HG03159 (cell line): Measurements from ENCODE around the gene EFNA4.
A peak's percentile ranks its signal among the peaks of the same experiment; 100 is the strongest.

Source experiments
- ATAC-seq: cut with Tn5 transposase; IDR thresholded peaks from one replicate; pipeline ENCODE4 v1.9.1; 2021; ENCODE audit warnings: mild to moderate bottlenecking, moderate library complexity; ENCODE audit not compliant: unreplicated experiment

The EFNA4 gene, protein sequence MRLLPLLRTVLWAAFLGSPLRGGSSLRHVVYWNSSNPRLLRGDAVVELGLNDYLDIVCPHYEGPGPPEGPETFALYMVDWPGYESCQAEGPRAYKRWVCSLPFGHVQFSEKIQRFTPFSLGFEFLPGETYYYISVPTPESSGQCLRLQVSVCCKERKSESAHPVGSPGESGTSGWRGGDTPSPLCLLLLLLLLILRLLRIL

GRCh38 chr1:155063550-155064110 lies at the start of gene EFNA4:
Gene EFNA4, plus strand, starts transcription at chr1:155063740. Its CDS starts 84 bp downstream, at chr1:155063824.
- ATAC-seq, result peak; percentile 65

DNA sequence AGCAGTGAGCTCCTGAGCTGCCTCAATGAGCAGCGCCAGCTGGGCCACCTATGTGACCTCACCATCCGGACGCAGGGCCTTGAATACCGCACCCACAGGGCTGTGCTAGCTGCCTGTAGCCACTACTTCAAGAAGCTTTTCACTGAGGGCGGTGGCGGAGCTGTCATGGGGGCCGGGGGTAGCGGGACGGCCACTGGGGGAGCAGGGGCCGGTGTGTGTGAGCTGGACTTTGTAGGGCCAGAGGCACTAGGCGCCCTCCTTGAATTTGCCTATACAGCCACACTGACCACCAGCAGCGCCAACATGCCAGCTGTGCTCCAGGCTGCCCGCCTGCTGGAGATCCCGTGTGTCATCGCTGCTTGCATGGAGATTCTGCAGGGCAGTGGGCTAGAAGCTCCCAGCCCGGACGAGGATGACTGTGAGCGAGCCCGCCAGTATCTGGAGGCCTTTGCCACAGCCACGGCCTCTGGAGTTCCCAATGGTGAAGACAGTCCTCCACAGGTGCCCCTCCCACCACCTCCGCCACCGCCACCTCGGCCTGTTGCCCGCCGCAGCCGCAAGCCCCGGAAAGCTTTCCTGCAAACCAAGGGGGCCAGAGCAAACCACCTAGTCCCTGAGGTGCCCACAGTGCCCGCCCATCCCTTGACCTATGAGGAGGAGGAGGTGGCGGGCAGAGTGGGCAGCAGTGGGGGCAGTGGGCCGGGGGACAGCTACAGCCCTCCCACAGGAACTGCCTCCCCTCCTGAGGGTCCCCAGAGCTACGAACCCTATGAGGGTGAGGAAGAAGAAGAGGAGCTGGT lies 48.6 kb upstream of the EFNA4 start:
- ATAC-seq, result no peak

DNA sequence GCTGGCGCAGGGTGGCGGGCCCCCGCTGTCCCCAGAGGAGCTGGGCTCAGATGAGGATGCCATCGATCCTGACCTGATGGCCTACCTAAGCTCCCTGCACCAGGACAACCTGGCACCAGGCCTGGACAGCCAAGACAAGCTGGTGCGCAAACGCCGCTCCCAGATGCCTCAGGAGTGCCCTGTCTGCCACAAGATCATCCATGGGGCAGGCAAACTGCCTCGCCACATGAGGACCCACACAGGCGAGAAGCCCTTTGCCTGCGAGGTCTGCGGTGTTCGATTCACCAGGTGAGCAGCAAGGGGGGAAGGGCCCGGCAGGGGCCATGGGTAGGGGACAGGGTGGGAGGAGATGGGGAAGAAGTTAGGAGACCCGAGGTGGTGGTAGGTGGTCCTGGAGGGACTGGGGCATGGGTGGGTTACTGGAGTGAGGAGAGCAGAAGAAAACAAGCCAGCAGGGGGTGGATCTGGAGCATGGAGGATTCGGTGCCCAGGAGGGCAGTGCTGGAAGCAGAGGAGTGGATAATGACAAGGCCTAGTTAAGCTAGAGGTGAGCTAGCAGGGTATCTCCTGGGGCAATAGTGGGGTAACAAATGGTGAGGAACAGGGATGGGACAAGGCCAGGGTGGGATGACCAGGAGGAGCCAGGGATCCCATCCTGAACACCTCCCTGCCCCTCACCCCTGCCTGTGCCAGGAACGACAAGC lies 47.9 kb upstream of the EFNA4 start:
- no peak for ATAC-seq

DNA sequence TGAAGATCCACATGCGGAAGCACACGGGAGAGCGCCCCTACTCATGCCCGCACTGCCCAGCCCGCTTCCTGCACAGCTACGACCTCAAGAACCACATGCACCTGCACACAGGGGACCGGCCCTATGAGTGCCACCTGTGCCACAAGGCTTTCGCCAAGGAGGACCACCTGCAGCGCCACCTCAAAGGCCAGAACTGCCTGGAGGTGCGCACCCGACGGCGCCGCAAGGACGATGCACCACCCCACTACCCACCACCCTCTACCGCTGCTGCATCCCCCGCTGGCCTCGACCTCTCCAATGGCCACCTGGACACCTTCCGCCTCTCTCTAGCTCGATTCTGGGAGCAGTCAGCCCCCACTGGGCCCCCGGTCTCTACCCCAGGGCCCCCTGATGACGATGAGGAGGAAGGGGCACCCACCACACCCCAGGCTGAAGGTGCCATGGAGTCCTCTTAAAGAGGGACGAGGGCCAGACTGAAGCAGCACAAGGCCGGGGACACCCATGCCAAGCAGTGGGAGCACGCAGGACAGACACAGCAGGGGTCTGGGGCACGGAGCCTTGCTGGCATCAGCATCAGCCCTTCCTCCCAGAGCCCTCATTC lies 47.2 kb upstream of the EFNA4 start:
- no peak for ATAC-seq

DNA sequence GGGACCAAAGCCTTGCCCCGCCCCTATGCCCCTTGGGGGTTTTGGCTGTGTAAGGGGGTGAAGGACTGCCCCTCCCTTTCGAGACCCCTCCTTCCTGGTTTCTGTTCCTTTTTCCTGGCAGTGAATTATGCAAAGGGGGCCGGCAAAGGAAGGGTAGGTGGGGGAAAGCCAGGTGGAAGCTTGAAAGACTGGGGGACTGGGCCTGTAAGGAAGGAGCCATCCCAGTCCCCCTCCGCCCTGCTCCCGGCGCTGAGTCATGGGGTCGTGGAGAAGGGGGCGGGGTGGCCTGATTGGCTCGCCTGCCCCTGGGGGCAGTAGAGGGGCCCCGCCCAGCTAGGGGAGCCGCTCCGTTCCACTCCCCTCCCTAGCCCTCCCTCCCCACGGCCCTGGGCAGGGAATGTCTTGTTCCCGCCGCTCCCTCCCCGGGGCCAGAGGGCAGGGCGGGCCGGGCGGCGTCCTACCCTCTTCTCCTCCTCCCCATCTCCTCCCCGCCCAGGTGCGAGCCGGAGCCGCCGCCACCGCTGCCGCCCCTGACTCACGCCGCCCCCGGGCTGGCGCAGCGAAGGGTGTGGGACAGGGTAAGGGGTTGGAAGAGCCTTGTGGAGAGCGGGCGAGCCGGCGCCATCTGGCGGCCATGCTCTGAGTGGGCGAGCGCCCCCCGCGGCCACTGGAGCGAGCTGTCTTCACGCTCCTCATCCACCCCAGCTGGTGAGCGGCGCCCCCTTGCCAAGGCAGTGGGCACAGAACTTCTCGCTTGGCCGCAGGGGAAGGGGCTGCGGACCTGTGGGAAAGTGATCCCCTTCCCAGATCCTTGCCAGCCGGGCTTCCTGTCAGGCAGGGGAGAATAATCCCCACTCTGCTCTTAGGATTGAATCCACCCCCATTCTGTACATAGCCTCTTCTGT lies 46.2 kb upstream of the EFNA4 start:
- ATAC-seq, result peak; percentile 70

GRCh38 chr1:155017946-155018316 lies 45.6 kb upstream of the EFNA4 start:
- ATAC-seq, result peak; percentile 8

DNA sequence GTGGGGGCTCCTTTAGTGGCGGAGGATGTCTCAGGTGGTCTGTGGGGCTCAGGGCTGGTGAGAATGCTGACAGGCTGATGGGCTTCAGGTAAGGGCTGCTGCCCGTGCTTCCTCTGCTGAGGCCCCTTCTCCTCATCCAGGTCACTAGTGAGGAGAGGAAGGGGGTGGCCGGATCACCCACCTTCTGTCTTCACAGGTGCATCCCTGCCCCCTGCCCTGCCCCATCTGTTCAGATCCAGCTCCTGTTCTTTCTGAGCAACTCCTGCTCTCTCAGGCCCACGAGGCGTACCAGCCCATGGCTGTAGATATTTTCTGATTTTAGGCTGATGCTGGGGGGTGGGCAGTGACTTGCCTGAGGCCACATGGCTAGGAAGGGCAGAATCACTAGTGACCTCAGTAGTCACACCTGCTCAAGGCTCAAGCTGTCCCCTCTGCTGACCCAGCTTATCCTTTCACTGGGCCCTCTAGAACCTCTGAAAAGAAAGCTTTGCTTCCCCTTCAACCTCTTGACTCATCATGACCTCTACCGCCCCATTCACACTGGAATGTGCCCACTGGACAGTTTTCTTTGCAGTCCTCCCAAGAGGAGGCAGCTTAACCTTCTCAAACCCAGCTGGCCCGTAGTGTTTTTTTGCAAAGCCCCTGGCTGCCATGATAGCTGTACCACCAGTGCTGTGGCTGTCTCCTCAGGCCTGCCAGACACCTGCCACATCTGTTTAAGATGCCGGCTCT lies 44.8 kb upstream of the EFNA4 start:
- no peak for ATAC-seq

DNA sequence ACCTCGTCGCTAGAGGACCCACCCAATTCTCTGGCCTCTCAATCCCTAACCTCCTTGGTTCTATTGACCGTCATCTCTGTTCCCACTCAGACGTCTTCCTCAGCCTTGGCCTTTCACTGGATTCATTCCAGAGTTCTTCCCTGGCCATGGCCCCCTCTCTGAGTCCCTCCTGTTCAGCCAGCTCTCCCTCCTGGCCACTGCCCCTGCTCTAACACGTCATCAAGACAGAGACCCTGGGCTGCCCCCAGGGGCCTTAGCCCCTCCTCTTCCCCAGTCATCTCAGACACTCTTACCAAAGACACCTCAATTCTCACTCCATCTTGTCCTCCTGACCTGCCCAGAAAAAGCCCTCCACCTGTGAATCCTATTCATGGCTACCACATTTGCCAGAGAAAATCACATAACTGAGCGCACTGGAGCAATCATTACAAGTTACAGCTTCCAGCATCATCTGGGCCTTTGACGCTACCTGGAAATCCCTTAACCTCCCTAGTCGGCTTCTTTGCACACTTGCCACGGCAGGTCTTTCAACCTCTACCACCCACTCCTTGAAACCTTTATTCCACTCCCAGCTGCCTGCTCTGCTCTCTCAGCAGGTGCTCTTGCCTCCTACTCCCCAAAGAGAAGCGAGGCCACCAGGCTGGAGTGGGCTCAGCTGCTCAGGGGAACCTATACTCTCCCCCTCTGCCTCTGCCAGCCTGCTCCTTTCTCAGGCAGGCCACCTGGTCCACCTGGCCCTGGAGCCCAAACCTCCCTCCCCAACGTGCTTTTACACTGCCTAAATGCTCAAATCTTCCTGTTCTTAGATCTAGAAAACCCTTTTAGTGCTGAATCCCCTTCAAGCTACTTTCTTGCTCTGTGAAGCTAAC lies 43.9 kb upstream of the EFNA4 start:
- no peak for ATAC-seq

GRCh38 chr1:155022136-155022926 lies 41.2 kb upstream of the EFNA4 start:
- ATAC-seq, result no peak

GRCh38 chr1:155022927-155023236 lies 40.7 kb upstream of the EFNA4 start:
- ATAC-seq, result no peak

DNA sequence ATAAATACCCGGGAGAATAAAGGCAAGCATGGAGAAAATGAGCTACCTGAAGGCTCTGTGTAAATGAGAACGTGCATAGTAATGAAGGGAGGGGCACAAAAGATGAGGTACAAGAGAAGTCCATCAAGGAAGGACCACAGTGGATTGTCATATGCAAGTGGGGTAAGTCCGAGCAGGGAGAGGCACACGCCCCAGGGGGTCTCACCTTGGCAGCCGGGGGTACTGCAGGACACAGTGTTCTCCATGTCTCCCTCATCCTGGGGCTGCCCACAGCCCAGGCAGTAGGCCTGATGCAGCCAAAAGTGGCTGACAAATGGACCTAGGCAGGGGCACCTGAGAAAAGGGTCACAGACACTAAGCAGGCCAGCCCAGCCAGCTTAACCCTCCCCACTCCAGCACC lies 39.9 kb upstream of the EFNA4 start:
- no peak for ATAC-seq

DNA sequence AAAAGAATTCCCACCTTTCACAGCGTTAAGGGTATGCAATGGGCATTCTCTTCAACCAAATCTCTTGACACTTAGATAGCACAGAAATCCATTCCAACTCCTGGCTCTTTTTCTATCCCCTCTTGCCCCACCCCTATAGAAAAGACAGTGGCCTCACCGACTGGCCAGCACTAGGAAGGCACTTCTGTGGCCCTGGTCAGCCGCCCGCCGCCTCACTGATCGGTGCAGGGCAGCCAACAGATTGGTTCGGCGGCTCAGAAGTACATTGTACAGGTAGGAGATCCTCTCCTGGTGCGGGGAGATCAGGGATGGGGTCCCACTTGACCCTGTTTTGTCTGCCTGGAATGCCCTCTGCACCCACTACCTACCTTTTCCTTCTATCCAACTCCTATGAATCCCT lies 39.2 kb upstream of the EFNA4 start:
- ATAC-seq, result no peak

DNA sequence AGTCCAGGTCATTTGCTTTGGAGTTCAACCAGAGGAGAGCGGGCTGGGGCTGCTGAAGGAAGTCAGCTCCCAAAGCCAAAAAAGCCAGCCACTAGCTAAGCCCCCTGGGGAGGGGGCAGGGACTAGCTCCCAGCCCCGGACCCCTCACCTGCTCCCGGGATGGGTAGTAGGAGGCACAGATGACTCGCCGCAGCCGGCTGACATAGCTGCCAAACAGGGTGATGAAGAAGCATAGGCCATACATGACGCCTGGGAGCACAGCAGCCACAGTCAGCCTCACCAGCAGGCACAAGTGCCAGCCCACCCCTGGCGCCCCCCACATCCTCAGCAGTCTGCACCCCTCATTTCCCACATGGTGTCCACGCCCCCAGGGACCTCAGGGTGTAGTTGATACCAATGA lies 37.4 kb upstream of the EFNA4 start:
- no peak for ATAC-seq

DNA sequence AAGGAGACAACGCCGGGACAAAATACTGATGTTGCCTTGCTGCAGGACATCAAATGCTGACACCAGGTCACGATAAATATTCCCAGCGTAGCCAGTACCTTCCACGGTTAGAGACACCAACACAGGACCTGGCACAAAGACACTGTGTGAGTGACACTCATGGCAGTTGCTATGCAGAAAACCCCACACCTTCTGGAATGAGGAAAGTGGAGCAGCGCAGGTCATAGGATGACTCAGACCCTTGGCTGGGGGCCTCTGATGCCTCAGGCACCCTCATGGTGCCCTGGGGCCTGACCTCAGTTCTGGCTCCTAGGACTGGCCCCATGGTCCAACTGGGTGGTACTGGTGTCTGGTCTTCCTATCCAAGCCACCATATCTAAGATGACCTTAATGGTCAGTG lies 37.0 kb upstream of the EFNA4 start:
- ATAC-seq, result no peak

DNA sequence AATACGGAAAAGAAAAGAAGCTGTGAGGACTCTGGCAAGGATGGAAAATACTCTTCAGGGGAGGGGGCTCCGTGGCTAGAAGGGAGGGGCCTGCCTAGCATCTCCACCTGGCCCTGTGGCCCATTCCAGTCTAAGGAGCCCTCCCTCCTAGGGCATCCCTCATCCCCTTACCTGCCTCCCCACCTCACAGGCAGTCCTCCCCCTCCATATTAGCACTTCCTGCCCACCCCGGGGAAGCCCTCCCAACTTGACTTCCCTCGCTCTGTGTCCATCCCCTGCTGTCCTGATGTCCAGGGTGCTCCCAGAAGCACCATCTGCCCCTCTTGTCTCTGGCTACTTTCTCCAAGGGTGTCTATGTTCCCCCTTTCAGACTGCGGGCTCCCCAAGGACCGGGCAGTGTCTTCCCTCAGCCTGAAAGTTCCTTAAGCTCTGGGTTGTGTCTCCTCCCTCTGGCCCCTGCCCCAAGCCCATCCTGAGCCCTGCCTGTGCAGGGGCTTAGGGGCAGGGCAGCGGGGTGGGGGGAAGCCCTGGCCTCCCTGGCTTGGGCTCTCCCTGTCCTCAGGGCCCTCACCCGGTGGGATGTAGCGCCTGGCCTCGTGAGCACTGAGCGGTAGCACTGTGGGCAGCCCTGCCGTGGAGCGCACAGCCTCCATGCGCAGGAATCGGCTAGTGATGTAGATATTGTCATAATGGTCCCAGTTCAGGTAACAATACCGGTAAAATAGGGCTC lies 33.9 kb upstream of the EFNA4 start:
- no peak for ATAC-seq

- no peak for ATAC-seq
Measured at GRCh38 chr1:155030243-155030795, 33.2 kb upstream of the EFNA4 start.

- ATAC-seq, result no peak
Measured at GRCh38 chr1:155030899-155031298, 32.6 kb upstream of the EFNA4 start.
